ENCODE results near the gene ZBTB7C.

DNA sequence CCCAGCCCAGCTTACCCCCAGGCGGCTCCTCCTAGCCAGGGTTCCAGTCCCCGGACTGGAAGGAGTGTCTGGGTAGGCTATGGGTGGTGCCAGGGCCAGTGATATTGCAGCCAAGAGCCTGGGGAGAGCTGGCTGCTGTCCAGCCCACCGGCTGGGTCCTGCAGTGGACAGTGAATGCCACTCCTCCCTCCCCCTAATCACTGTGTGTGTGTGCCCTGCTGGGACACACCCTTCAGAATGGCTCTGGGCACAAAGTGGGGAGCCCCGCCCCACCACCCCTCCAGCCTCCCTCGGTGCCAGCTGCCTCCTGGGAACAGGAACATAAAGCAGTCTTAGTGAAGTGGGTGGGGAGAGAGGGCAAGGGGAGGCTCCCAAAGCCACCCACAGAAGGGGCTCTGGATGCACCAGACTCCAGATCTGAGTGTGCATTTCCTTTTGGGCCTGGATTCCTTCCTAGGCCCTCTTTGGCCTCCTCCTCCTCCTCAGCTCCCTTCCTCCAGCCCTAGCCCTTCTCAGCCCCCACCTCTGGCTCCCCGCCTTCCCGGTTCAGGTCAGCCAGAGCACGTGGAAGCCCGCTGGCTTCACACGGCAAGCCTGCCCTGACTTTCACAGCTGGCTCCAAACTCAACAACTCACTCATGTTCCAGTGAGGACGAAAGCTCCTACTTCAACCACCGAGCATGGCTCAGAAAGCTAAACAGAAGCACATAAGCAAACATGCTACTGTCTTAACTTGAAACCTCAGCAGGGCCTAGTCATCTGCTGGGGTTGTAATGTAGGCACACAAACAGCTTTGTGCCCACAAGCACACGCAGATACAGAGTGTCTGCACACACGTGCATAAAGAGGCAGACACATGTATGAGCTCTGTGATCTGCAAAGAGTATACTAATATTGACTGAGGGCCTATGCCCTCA is 269.5 kb downstream of the ZBTB7C start:
- TF ChIP-seq, protein P1, sequence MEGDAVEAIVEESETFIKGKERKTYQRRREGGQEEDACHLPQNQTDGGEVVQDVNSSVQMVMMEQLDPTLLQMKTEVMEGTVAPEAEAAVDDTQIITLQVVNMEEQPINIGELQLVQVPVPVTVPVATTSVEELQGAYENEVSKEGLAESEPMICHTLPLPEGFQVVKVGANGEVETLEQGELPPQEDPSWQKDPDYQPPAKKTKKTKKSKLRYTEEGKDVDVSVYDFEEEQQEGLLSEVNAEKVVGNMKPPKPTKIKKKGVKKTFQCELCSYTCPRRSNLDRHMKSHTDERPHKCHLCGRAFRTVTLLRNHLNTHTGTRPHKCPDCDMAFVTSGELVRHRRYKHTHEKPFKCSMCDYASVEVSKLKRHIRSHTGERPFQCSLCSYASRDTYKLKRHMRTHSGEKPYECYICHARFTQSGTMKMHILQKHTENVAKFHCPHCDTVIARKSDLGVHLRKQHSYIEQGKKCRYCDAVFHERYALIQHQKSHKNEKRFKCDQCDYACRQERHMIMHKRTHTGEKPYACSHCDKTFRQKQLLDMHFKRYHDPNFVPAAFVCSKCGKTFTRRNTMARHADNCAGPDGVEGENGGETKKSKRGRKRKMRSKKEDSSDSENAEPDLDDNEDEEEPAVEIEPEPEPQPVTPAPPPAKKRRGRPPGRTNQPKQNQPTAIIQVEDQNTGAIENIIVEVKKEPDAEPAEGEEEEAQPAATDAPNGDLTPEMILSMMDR (IDR thresholded peaks at IDR 0.05) = no peak
- TF ChIP-seq POLR2A (IDR thresholded peaks at IDR 0.05) (no peak), POLR2AphosphoS5 (IDR thresholded peaks at IDR 0.05) (peak in 1 of 2 donors; percentile 2), EP300 (IDR thresholded peaks at IDR 0.05) (no peak)
